ENCODE results near the gene CTNNA2.

DNA sequence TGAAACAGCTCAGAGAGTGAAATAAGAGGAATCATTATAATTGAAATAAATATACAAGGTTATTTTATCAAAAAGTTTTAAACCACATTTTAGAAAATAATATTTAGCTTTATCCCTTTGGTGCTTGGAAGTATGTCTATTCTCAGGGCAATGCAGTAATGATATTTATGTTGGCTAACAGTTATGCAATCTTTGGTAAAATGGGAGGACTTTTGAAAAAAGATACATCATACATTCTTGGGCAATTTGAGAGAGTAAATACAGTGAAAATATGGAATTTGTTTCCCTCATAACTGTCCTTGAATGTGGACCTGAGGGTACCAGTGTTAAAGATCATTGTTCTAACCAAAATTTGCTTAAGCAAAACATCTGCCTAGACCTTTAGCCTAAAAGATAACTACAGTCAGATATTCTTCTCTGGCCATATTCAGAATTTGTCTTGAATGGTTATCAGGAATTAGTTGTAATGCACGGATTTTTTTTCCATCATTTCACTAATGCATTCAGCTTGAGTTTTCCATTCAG, 654.5 kb downstream of the CTNNA2 start:
- TF ChIP-seq POLR2A (IDR thresholded peaks at IDR 0.05; ENCODE audit: low read length) (no peak), MAFK (IDR thresholded peaks at IDR 0.05; ENCODE audit: partially characterized antibody) (no peak), RCOR1 (IDR thresholded peaks at IDR 0.05; ENCODE audit: low read depth, low read length) (no peak), ZFP36 (IDR thresholded peaks at IDR 0.05; ENCODE audit: borderline replicate concordance, partially characterized antibody) (no peak), CEBPB (IDR thresholded peaks at IDR 0.05) (no peak), RFX5 (IDR thresholded peaks at IDR 0.05) (no peak), ZSCAN20 (CRISPR knock-in tag; IDR thresholded peaks at IDR 0.05) (no peak), RAD21 (conservative IDR thresholded peaks at IDR 0.05 in 1 of 2, IDR thresholded peaks at IDR 0.05 in 1 of 2) (no peak), CBX2 (IDR thresholded peaks at IDR 0.05; ENCODE audit: borderline replicate concordance, low read depth) (no peak)
- TF ChIP-seq, protein P1, sequence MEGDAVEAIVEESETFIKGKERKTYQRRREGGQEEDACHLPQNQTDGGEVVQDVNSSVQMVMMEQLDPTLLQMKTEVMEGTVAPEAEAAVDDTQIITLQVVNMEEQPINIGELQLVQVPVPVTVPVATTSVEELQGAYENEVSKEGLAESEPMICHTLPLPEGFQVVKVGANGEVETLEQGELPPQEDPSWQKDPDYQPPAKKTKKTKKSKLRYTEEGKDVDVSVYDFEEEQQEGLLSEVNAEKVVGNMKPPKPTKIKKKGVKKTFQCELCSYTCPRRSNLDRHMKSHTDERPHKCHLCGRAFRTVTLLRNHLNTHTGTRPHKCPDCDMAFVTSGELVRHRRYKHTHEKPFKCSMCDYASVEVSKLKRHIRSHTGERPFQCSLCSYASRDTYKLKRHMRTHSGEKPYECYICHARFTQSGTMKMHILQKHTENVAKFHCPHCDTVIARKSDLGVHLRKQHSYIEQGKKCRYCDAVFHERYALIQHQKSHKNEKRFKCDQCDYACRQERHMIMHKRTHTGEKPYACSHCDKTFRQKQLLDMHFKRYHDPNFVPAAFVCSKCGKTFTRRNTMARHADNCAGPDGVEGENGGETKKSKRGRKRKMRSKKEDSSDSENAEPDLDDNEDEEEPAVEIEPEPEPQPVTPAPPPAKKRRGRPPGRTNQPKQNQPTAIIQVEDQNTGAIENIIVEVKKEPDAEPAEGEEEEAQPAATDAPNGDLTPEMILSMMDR (IDR thresholded peaks at IDR 0.05), result no peak

Measured in A549 (cell line).